Fibroblast of lung (primary cell): ENCODE measurements around the gene DNAH9.

ENCODE experiments used
- EZH2 ChIP-seq: IDR thresholded peaks from 2 replicates; pipeline ENCODE4 v1.5.1; 2012; ENCODE audit warnings: low read length, control low read depth, mild to moderate bottlenecking; ENCODE audit errors: missing control alignments
- TF ChIP-seq, protein P1 (sequence below), 2 donors: IDR thresholded peaks in 1 of 2; conservative IDR thresholded peaks in 1 of 2; 1 replicate in 1 of 2; 2 replicates in 1 of 2; pipeline ENCODE4 v1.5.1; 2011 to 2012; ENCODE audit warnings: low read length in 2 of 2, control low read depth in 1 of 2, inconsistent platforms in 1 of 2, low read depth in 1 of 2, mild to moderate bottlenecking in 1 of 2

DNA sequence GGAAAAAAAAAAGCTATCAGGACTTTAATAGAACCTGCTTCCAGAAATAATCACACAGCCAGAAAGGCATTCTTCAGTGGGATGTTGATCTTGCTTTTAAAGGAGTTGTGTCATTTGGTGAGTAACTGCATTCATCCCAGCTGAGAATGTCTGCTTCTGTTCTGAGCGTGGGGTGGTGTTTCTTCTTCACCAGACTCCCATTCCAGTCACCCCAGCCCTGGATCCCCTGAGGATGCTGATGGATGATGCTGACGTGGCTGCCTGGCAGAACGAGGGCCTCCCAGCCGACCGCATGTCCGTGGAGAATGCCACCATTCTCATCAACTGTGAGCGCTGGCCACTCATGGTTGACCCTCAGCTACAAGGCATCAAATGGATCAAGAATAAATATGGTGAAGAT is 276.5 kb downstream of the DNAH9 start:
- TF ChIP-seq, protein P1, sequence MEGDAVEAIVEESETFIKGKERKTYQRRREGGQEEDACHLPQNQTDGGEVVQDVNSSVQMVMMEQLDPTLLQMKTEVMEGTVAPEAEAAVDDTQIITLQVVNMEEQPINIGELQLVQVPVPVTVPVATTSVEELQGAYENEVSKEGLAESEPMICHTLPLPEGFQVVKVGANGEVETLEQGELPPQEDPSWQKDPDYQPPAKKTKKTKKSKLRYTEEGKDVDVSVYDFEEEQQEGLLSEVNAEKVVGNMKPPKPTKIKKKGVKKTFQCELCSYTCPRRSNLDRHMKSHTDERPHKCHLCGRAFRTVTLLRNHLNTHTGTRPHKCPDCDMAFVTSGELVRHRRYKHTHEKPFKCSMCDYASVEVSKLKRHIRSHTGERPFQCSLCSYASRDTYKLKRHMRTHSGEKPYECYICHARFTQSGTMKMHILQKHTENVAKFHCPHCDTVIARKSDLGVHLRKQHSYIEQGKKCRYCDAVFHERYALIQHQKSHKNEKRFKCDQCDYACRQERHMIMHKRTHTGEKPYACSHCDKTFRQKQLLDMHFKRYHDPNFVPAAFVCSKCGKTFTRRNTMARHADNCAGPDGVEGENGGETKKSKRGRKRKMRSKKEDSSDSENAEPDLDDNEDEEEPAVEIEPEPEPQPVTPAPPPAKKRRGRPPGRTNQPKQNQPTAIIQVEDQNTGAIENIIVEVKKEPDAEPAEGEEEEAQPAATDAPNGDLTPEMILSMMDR (conservative IDR thresholded peaks at IDR 0.05 in 1 of 2, IDR thresholded peaks at IDR 0.05 in 1 of 2; ENCODE audit: low read depth in 1 of 2, low read length in 2 of 2), result no peak
- no peak for TF ChIP-seq EZH2
